ENCODE measurements around the gene ITPRID2. TPM values are rescaled to one million over a fixed set of nuclear protein-coding genes. Genes with fewer than 3 reads are reported as not detected.

The ITPRID2 gene
- total and polyA plus RNA-seq, 2 donors from 2014 or later, result 29.9 to 191 TPM

DNA sequence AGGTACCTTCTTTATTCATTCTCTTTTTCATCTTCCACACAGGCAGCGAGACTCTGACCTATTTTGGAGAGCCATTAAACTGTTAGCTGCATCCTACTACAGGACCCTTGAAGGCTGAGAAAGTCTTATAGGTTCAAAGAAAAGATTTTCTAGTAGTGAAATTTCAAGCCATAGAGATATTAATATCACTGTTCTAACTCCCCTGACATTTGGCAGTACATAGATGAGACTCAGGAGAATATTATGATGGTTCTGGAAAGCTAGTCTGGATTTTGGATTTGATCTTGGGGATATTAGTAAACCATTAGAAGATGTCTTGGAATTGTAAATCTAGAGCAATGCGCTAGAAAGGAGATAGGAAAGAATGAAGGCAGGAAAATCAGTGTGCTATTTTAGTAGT, 1.3 kb upstream of the ITPRID2 start:
- Histone ChIP-seq H3K4me1 (ENCODE audit: control insufficient read depth in 2 of 3, insufficient read depth in 2 of 3, low read depth in 1 of 3, low read length in 3 of 3) (peaks cover 0 to 2% (median 2%) of the 10 kb centered on the region in 3 donors), H3K27ac (ENCODE audit: low read depth in 2 of 2, low read length in 2 of 2) (no peak overlapping the region), H3K9me3 (ENCODE audit: control insufficient read depth in 2 of 3, insufficient read depth in 1 of 3, low read length in 3 of 3) (no peaks in the 10 kb centered on the region), H3K27me3 (ENCODE audit: control insufficient read depth, insufficient read depth, low read length) (no peaks in the 10 kb centered on the region), H3K9ac (ENCODE audit: low read length in 3 of 3) (no peak overlapping the region), H3K4me3 (ENCODE audit: low read length in 3 of 3) (no peak overlapping the region), H3K36me3 (ENCODE audit: control insufficient read depth in 2 of 3, insufficient read depth in 3 of 3, low read length in 3 of 3) (no peaks in the 10 kb centered on the region)
- DNase-seq (no peak), FAIRE-seq (no peak)
- TF ChIP-seq, protein P1, sequence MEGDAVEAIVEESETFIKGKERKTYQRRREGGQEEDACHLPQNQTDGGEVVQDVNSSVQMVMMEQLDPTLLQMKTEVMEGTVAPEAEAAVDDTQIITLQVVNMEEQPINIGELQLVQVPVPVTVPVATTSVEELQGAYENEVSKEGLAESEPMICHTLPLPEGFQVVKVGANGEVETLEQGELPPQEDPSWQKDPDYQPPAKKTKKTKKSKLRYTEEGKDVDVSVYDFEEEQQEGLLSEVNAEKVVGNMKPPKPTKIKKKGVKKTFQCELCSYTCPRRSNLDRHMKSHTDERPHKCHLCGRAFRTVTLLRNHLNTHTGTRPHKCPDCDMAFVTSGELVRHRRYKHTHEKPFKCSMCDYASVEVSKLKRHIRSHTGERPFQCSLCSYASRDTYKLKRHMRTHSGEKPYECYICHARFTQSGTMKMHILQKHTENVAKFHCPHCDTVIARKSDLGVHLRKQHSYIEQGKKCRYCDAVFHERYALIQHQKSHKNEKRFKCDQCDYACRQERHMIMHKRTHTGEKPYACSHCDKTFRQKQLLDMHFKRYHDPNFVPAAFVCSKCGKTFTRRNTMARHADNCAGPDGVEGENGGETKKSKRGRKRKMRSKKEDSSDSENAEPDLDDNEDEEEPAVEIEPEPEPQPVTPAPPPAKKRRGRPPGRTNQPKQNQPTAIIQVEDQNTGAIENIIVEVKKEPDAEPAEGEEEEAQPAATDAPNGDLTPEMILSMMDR (IDR thresholded peaks at IDR 0.05; ENCODE audit: borderline replicate concordance, extremely low read depth, insufficient read depth), result no peak
- intact Hi-C loops (cut with DNase I), result no loop called here

DNA sequence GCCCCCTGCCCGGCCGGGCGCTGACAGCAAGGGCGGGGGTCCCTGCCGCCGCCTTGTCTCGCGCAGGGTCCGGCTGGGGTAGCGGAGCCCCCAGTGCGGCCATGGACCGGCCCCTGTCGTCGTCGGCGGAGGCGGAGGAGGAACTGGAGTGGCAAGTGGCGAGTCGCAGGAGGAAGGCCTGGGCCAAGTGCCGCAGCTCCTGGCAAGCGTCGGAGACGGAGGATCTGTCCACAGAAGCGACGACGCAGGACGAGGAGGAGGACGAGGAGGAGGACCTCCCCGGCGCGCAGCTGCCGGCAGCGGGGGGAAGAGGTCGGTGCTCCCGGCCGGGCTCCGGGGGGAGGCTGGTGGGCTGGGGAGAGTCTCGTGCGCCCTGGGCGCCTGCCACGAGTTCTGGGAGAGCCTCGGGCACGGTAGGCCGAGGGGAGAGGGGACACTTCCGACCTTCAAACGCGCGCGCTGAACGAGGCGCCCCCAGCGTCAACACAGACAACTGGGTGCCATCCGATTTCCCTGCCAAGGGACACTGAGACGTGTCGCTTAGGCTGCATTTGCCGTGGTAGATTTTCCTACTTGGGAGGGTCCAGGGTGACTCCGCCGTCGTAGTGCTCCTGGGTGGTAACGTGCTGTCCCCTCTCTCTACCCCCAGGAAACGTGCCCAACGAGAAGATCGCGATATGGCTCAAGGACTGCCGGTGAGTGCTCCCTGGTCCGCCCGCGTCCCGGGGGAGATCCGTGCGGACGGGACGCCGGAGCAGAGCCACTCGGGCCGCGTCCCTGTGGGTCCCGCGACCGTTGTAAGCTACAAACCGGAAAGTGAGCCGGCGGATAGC, 652 bp downstream of the ITPRID2 start:
- peak overlapping the region; percentile 85 to 96 (median 88) for H3K9ac ChIP-seq (ENCODE audit: low read length in 3 of 3)
- H3K9me3 ChIP-seq (ENCODE audit: control insufficient read depth in 2 of 3, insufficient read depth in 1 of 3, low read length in 3 of 3), result no peaks in the 10 kb centered on the region
- H3K36me3 ChIP-seq (ENCODE audit: control insufficient read depth in 2 of 3, insufficient read depth in 3 of 3, low read length in 3 of 3), result no peaks in the 10 kb centered on the region
- peak; percentile 73 to 94 (median 84) for DNase-seq
- TF ChIP-seq, protein P1 (IDR thresholded peaks at IDR 0.05; ENCODE audit: borderline replicate concordance, extremely low read depth, insufficient read depth), result no peak
- FAIRE-seq, result no peak
- H3K4me3 ChIP-seq (ENCODE audit: low read length in 3 of 3), result peak overlapping the region; percentile 89 to 96 (median 93)
- H3K4me1 ChIP-seq (ENCODE audit: control insufficient read depth in 2 of 3, insufficient read depth in 2 of 3, low read depth in 1 of 3, low read length in 3 of 3), result peaks cover 2 to 7% (median 5%) of the 10 kb centered on the region in 3 donors
- no peaks in the 10 kb centered on the region for H3K27me3 ChIP-seq (ENCODE audit: control insufficient read depth, insufficient read depth, low read length)
- intact Hi-C loops (cut with DNase I), result no loop called here
- H3K27ac ChIP-seq (ENCODE audit: low read depth in 2 of 2, low read length in 2 of 2), result peak overlapping the region; percentile 96

DNA sequence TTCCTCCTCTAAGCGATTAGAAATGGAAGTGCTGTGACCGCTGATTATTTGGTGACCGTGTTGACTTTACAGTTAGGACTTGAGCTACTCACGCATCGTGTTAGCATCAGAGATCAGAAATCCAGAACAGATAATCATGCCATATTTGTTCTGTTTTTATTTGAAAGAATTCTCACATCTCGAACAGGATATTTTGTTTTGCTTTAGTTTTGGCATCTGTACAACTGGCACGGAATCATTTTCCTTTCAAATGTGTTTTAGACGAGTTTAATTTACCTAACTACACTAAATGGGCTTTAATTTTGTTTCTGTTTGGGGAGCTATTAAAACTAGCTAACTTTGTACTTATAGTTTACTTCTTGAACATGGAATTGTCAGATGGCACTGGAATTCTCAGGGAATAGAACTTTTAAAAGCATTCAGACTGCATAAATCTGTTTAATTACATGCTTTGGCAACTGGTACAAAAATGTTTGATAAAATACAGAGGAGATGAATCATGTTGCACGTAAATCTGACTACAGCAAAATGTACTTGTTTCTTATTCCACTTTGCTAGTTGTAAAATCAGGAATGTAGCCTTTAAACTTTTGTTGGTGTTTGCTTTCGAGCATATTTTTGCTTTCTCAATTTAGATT, 1.4 kb downstream of the ITPRID2 start:
- H3K9ac ChIP-seq (ENCODE audit: low read length in 3 of 3), result peak overlapping the region; percentile 85 to 96 (median 88)
- intact Hi-C loops (cut with DNase I), result no loop called here
- peak overlapping the region; percentile 96 for H3K27ac ChIP-seq (ENCODE audit: low read depth in 2 of 2, low read length in 2 of 2)
- H3K36me3 ChIP-seq (ENCODE audit: control insufficient read depth in 2 of 3, insufficient read depth in 3 of 3, low read length in 3 of 3), result no peaks in the 10 kb centered on the region
- peaks cover 2 to 7% (median 5%) of the 10 kb centered on the region in 3 donors for H3K4me1 ChIP-seq (ENCODE audit: control insufficient read depth in 2 of 3, insufficient read depth in 2 of 3, low read depth in 1 of 3, low read length in 3 of 3)
- TF ChIP-seq, protein P1 (IDR thresholded peaks at IDR 0.05; ENCODE audit: borderline replicate concordance, extremely low read depth, insufficient read depth), result no peak
- H3K4me3 ChIP-seq (ENCODE audit: low read length in 3 of 3), result peak overlapping the region; percentile 89 to 96 (median 93)
- DNase-seq (peak in 1 of 5 donors; percentile 56), FAIRE-seq (no peak)
- H3K27me3 ChIP-seq (ENCODE audit: control insufficient read depth, insufficient read depth, low read length), result no peaks in the 10 kb centered on the region
- no peaks in the 10 kb centered on the region for H3K9me3 ChIP-seq (ENCODE audit: control insufficient read depth in 2 of 3, insufficient read depth in 1 of 3, low read length in 3 of 3)

Measured in kidney (tissue), 14 donors.